ENCODE measurements around the gene ZNF79. TPM values are rescaled to one million over a fixed set of nuclear protein-coding genes. Genes with fewer than 3 reads are reported as not detected.

ZNF79 gene
- total RNA-seq, 1 donor from 2014 or later: 21.7 TPM

- H3K36me3 Mint-ChIP-seq (ENCODE audit: low read depth): peaks cover 87% of the 10 kb centered on the region
- DNase-seq (ENCODE audit: low spot score): no peak
- peaks cover 34% of the 10 kb centered on the region for H3K9me3 Mint-ChIP-seq
- H3K4me3 Mint-ChIP-seq: peak overlapping the region; percentile 39
- intact Hi-C loops (cut with micrococcal nuclease): no loop called here
- H3K27me3 Mint-ChIP-seq (ENCODE audit: insufficient read depth): no peaks in the 10 kb centered on the region
- H3K27ac Mint-ChIP-seq: peak overlapping the region; percentile 61
- peaks cover 42% of the 10 kb centered on the region for H3K4me1 Mint-ChIP-seq (ENCODE audit: low read depth)
Measured at GRCh38 chr9:127445851-127446712, 21.9 kb downstream of the ZNF79 start.

- H3K4me3 Mint-ChIP-seq: peak overlapping the region; percentile 39
Measured at GRCh38 chr9:127446713-127447415, 22.7 kb downstream of the ZNF79 start.

GRCh38 chr9:127447416-127448111 lies 23.4 kb downstream of the ZNF79 start:
- Mint-ChIP-seq H3K4me3 (peak overlapping the region; percentile 92), H3K27me3 (ENCODE audit: insufficient read depth) (no peaks in the 10 kb centered on the region), H3K36me3 (ENCODE audit: low read depth) (peaks cover 79% of the 10 kb centered on the region), H3K27ac (peak overlapping the region; percentile 85), H3K4me1 (ENCODE audit: low read depth) (peaks cover 52% of the 10 kb centered on the region), H3K9me3 (peaks cover 34% of the 10 kb centered on the region)
- intact Hi-C loops (cut with micrococcal nuclease): no loop called here
- no peak for DNase-seq (ENCODE audit: low spot score)

More at GRCh38 chr9:127446713-127447415, 22.7 kb downstream of the ZNF79 start:
- H3K27me3 Mint-ChIP-seq (ENCODE audit: insufficient read depth): no peaks in the 10 kb centered on the region
- peak overlapping the region; percentile 85 for H3K27ac Mint-ChIP-seq
- peaks cover 85% of the 10 kb centered on the region for H3K36me3 Mint-ChIP-seq (ENCODE audit: low read depth)
- no peak for DNase-seq (ENCODE audit: low spot score)
- H3K4me1 Mint-ChIP-seq (ENCODE audit: low read depth): peaks cover 45% of the 10 kb centered on the region
- H3K9me3 Mint-ChIP-seq: peaks cover 34% of the 10 kb centered on the region
- intact Hi-C loops (cut with micrococcal nuclease): no loop called here

DNA sequence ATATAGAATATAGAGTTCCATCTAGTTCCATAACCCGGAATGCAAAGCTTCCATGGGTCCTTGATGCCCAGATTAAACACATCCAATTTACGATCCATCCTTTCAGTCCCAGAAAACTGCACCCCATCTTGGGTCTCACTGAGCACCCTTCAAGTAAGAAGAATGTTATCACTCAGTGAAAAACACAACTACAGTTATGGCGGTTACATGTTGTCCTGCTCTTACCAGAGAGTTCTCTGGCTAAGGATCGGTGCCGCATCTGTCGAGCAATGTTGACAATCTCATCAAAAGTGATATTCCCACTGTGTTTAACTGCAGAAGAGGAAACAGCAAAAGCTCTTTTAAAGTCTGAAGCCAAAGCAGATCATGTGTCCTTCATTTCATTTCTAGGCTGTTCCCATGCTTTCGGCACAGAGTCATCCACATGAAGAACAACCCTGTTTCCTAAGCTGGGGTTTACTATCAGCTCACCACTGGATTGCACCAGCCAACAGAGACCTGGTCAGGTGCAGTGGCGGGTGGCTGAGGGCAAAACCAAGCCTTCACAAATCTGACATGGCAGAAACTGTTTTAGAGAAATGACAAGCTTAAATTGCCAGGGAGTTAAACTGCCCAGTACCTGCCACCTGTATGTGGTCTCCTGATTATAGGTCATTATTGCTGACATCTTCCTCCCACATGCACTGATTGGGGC lies 24.1 kb downstream of the ZNF79 start:
- H3K4me1 Mint-ChIP-seq (ENCODE audit: low read depth): peaks cover 54% of the 10 kb centered on the region

DNA sequence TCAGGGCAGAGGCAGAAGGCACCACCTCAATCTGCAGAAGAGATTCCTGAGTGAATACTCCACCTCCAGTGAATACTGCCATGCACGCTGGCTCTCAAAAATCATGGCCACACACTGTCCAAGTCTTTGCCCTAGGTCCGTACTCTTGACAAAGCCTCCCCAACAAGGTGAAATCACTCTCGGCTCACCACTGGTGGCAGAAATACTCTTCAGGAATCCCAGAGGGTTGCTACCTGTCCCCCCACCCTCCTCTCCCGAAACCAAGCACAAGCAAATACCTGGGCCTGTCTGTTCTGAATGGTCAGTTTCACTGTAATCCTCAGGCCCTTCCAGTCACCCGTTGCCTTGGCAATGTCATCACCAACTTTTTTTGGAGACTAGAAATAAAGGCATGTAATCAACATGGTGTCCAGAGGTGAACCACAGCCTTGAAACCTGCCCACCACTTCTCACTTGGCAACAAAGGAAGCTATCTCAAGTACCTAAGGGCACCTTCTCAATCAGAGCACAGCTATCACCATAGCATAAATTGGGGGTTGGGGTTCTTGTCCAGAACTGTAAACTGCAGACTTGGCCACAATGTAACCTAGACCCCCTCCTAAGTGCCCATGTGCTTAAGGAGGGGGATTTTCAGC lies 25.3 kb downstream of the ZNF79 start:
- H3K4me3 Mint-ChIP-seq: peak overlapping the region; percentile 92
- H3K27ac Mint-ChIP-seq: peak overlapping the region; percentile 98
- peaks cover 27% of the 10 kb centered on the region for H3K9me3 Mint-ChIP-seq
- H3K36me3 Mint-ChIP-seq (ENCODE audit: low read depth): peaks cover 63% of the 10 kb centered on the region
- no peak for DNase-seq (ENCODE audit: low spot score)
- H3K4me1 Mint-ChIP-seq (ENCODE audit: low read depth): peaks cover 55% of the 10 kb centered on the region
- H3K27me3 Mint-ChIP-seq (ENCODE audit: insufficient read depth): no peaks in the 10 kb centered on the region
- intact Hi-C loops (cut with micrococcal nuclease): no loop called here

More for the DNA sequence above, 24.1 kb downstream of the ZNF79 start:
- intact Hi-C loops (cut with micrococcal nuclease): no loop called here
- no peak for DNase-seq (ENCODE audit: low spot score)
- Mint-ChIP-seq H3K27ac (peak overlapping the region; percentile 98), H3K9me3 (peaks cover 34% of the 10 kb centered on the region), H3K4me3 (peak overlapping the region; percentile 92), H3K27me3 (ENCODE audit: insufficient read depth) (no peaks in the 10 kb centered on the region), H3K36me3 (ENCODE audit: low read depth) (peaks cover 73% of the 10 kb centered on the region)

- Mint-ChIP-seq H3K4me3 (peak overlapping the region; percentile 92), H3K27ac (peak overlapping the region; percentile 98), H3K4me1 (ENCODE audit: low read depth) (peaks cover 55% of the 10 kb centered on the region), H3K27me3 (ENCODE audit: insufficient read depth) (no peaks in the 10 kb centered on the region), H3K9me3 (peaks cover 18% of the 10 kb centered on the region), H3K36me3 (ENCODE audit: low read depth) (peaks cover 55% of the 10 kb centered on the region)
- DNase-seq (ENCODE audit: low spot score): no peak
- intact Hi-C loops (cut with micrococcal nuclease): loop anchor here (1.0 to 10.0 kb wide), 6 partner anchors 62 to 506 kb away; partner anchors contain the start of gene ST6GALNAC4
Measured at GRCh38 chr9:127450243-127450760, 26.1 kb downstream of the ZNF79 start.

DNA sequence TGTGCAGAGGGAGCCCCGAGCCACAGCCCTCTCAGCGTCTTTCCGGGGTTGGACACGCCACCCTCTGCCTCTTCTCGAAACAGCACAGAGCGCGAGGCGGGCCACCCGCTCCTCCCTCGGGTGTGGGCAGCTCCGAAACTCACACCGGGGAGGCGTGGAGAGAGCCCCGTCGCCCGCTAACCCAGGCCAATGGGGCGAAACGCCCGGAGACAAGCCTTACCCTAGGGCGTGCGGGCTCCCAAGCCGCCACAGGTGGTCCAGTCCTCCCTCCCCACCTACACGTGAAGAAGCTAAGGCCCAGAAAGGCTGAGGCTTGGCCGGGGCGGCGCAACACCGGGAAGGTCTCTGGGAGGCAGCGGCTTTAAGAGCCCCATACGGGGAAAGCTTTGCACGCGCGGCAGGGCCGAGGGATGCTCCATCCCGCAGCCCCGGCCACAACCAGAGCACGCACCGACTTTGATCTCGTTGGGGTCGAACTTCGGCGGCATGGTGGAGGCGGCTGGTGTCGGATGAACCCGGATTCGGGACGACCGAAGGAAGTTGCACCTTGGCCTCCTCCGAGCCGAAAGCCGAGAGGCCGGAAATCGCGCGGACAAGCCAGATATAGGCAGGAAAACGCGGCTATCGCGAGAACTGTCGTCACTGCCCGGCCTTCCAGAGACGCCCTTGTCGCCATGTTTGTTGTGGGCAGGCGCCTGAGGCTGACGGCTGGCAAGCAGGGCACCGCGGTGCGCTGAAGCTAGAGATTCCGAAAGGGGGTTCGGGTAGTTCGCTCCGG lies 26.8 kb downstream of the ZNF79 start, which contains the start of the genes LRSAM1 and RPL12:
Gene LRSAM1 (plus strand): TSS at position 681 of the 778 bp plus-strand sequence. CDS start 3,018 bp downstream, outside the sequence.
Gene RPL12 (minus strand): TSS at position 577 of the 778 bp plus-strand sequence. CDS start 89 bp downstream, at position 488.
- peaks cover 55% of the 10 kb centered on the region for H3K4me1 Mint-ChIP-seq (ENCODE audit: low read depth)
- peak; percentile 96 for DNase-seq (ENCODE audit: low spot score)
- H3K4me3 Mint-ChIP-seq: peak within 1 kb of the TSS; percentile 92
- H3K27me3 Mint-ChIP-seq (ENCODE audit: insufficient read depth): no peaks in the 10 kb centered on the region
- peak within 1 kb of the TSS; percentile 98 for H3K27ac Mint-ChIP-seq
- peaks cover 54% of the 10 kb centered on the region for H3K36me3 Mint-ChIP-seq (ENCODE audit: low read depth)
- intact Hi-C loops (cut with micrococcal nuclease): loop anchor here (1.0 to 10.0 kb wide), 11 partner anchors 27 to 506 kb away; partner anchors contain the start of genes PTRH1, ST6GALNAC4, TOR2A and ZNF79
- peaks cover 16% of the 10 kb centered on the region for H3K9me3 Mint-ChIP-seq

- peaks cover 49% of the 10 kb centered on the region for H3K36me3 Mint-ChIP-seq (ENCODE audit: low read depth)
- H3K4me1 Mint-ChIP-seq (ENCODE audit: low read depth): peaks cover 51% of the 10 kb centered on the region
- intact Hi-C loops (cut with micrococcal nuclease): loop anchor here (1.0 to 10.0 kb wide), 10 partner anchors 27 to 507 kb away; partner anchors contain the start of genes PTRH1, ST6GALNAC4, TOR2A and ZNF79
- H3K27ac Mint-ChIP-seq: peak overlapping the region; percentile 98
- H3K27me3 Mint-ChIP-seq (ENCODE audit: insufficient read depth): no peaks in the 10 kb centered on the region
- DNase-seq (ENCODE audit: low spot score): no peak
- H3K9me3 Mint-ChIP-seq: peaks cover 11% of the 10 kb centered on the region
- peak overlapping the region; percentile 92 for H3K4me3 Mint-ChIP-seq
Measured at GRCh38 chr9:127451608-127451857, 27.4 kb downstream of the ZNF79 start.

DNA sequence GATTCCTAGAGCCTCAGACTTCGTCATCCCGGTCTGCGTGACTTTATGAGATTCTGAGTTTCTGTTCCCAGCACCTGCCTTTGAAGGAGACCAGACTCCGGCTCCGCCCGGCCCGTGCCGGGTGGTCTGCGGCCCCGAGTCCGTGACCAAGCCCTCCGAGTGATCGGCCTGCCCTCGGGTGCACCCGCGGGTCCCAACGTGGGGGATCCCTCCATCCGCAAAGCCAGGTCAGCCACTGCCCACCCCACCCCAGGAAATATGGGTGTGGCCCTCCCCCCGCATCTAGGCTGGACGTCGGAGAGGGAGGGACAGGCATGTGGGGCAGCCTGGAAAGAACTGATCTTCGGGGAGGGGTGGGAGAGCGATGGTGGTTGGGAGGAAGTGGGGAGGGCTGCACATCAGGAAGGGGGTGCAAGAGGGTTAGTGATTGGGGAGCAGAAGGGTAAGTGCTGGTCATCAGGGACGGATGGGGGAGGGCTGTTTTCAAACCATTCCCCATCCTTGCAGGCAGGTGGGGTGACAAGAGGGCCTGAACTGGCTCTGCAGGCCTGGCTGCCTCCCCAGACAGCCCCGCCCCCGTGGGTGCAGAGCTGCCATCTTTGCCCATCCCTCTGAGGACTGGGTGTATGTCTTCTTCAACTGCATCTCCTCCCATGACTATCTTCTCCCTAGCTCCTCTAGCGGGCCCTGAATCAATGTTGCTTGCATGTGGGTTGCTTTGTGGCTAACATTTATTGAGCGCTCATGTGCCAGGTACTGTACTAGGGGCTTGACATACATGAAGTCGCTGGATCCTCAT lies 27.9 kb downstream of the ZNF79 start:
- H3K9me3 Mint-ChIP-seq: peaks cover 7% of the 10 kb centered on the region
- peak; percentile 35 for DNase-seq (ENCODE audit: low spot score)
- peak overlapping the region; percentile 98 for H3K27ac Mint-ChIP-seq
- H3K27me3 Mint-ChIP-seq (ENCODE audit: insufficient read depth): no peaks in the 10 kb centered on the region
- intact Hi-C loops (cut with micrococcal nuclease): loop anchor here (1.0 to 10.0 kb wide), 11 partner anchors 28 to 507 kb away; partner anchors contain the start of genes PTRH1, ST6GALNAC4, TOR2A and ZNF79
- H3K4me1 Mint-ChIP-seq (ENCODE audit: low read depth): peaks cover 48% of the 10 kb centered on the region
- H3K36me3 Mint-ChIP-seq (ENCODE audit: low read depth): peaks cover 45% of the 10 kb centered on the region
- peak overlapping the region; percentile 92 for H3K4me3 Mint-ChIP-seq

DNA sequence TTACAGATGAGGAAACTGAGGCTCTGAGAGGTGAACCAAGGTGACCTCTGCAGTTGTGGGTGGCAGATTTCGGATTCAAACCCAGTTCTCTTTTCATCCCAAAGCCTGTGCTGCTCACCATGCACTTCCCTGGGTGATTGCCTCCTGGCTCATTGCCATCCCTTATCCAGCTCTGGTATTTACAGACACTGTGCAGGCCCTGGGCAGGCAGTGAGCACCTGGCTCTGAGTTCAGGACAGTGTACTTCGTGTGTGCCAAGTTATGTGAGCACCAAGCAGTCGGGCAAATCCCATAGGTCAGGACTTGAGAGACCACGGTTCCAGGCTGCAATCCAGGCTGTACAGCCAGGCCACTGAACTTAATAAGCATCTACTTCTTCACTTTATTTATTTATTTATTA lies 28.5 kb downstream of the ZNF79 start:
- H3K36me3 Mint-ChIP-seq (ENCODE audit: low read depth): peaks cover 44% of the 10 kb centered on the region
- H3K4me1 Mint-ChIP-seq (ENCODE audit: low read depth): peaks cover 45% of the 10 kb centered on the region
- H3K27me3 Mint-ChIP-seq (ENCODE audit: insufficient read depth): no peaks in the 10 kb centered on the region
- peak overlapping the region; percentile 92 for H3K4me3 Mint-ChIP-seq
- no peak for DNase-seq (ENCODE audit: low spot score)
- peaks cover 5% of the 10 kb centered on the region for H3K9me3 Mint-ChIP-seq
- intact Hi-C loops (cut with micrococcal nuclease): loop anchor here (1.0 to 10.0 kb wide), 5 partner anchors 117 to 508 kb away; partner anchors contain the start of gene ST6GALNAC4
- H3K27ac Mint-ChIP-seq: peak overlapping the region; percentile 98
